MM.1S (cell line): ENCODE results near the gene CDH16.

Experiments
- DNase-seq: peaks from one replicate; pipeline ENCODE4 v3.0.0-alpha.2; 2015
- H2AFZ ChIP-seq: fragments of 300-600 bp; sonication (generic); 2 replicates; pipeline ENCODE4 v1.6.0; 2016; ENCODE audit warnings: antibody characterized with exemption, low read length
- H3F3A ChIP-seq: fragments of 300-600 bp; sonication (generic); 2 replicates; pipeline ENCODE4 v1.6.1; 2016; ENCODE audit warnings: mild to moderate bottlenecking, antibody characterized with exemption, low read length, moderate library complexity, mixed read lengths; ENCODE audit not compliant: insufficient read depth
- H3K27ac ChIP-seq: fragments of 300-600 bp; sonication (generic); 2 replicates; pipeline ENCODE4 v1.5.1; 2016; ENCODE audit warnings: mild to moderate bottlenecking, low read length
- H3K27me3 ChIP-seq: fragments of 300-600 bp; sonication (generic); replicated peaks from 2 replicates; pipeline ENCODE4 v1.6.0; 2016; ENCODE audit warnings: low read length; ENCODE audit not compliant: insufficient read depth
- H3K36me3 ChIP-seq: fragments of 300-600 bp; sonication (generic); replicated peaks from 2 replicates; pipeline ENCODE4 v1.6.1; 2016; ENCODE audit warnings: mild to moderate bottlenecking, low read length, mixed read lengths; ENCODE audit not compliant: insufficient read depth
- H3K4me1 ChIP-seq: fragments of 300-600 bp; sonication (generic); 2 replicates; pipeline ENCODE4 v1.6.1; 2016; ENCODE audit warnings: low read length, mixed read lengths
- H3K4me2 ChIP-seq: fragments of 300-600 bp; sonication (generic); 2 replicates; pipeline ENCODE4 v1.6.0; 2016; ENCODE audit warnings: low read depth, low read length
- H3K4me3 ChIP-seq: fragments of 300-600 bp; sonication (generic); 2 replicates; pipeline ENCODE4 v1.5.1; 2016; ENCODE audit warnings: low read length, mixed read lengths
- H3K79me2 ChIP-seq: fragments of 300-600 bp; sonication (generic); 2 replicates; pipeline ENCODE4 v1.6.1; 2016; ENCODE audit warnings: mixed run types, low read length, mixed read lengths
- H3K9ac ChIP-seq: fragments of 300-600 bp; sonication (generic); 2 replicates; pipeline ENCODE4 v1.6.1; 2016; ENCODE audit warnings: low read length, mixed read lengths
- H3K9me2 ChIP-seq: fragments of 300-600 bp; sonication (generic); replicated peaks from 2 replicates; pipeline ENCODE4 v1.6.1; 2016; ENCODE audit warnings: mild to moderate bottlenecking, low read length, mixed read lengths; ENCODE audit not compliant: insufficient read depth
- H3K9me3 ChIP-seq: fragments of 300-600 bp; sonication (generic); replicated peaks from 2 replicates; pipeline ENCODE4 v1.6.1; 2016; ENCODE audit warnings: mild to moderate bottlenecking, low read length, mixed read lengths; ENCODE audit not compliant: insufficient read depth
- H4K20me1 ChIP-seq: fragments of 300-600 bp; sonication (generic); 2 replicates; pipeline ENCODE4 v1.6.1; 2016; ENCODE audit warnings: mild to moderate bottlenecking, low read length, moderate library complexity, mixed read lengths; ENCODE audit not compliant: insufficient read depth
- CTCF ChIP-seq: fragments of 300-600 bp; sonication (generic); IDR thresholded peaks from 2 replicates; pipeline ENCODE4 v1.5.1; 2016; ENCODE audit warnings: antibody characterized with exemption, low read length, mixed read lengths
- EZH2 ChIP-seq: fragments of 300-600 bp; sonication (generic); optimal IDR thresholded peaks from 2 replicates; pipeline ENCODE3; 2017; ENCODE audit warnings: low read depth, mild to moderate bottlenecking, antibody characterized with exemption, low read length, mixed read lengths
- EZH2phosphoT487 ChIP-seq: fragments of 300-600 bp; sonication (generic); IDR thresholded peaks from 2 replicates; pipeline ENCODE4 v1.6.1; 2018; ENCODE audit warnings: antibody characterized with exemption, low read length

The CDH16 gene

GRCh38 chr16:66869424-66869823 is 49.3 kb downstream of the CDH16 start:
- peaks cover 1% of the 10 kb centered on the region for H3K4me1 ChIP-seq
- no peaks in the 10 kb centered on the region for H4K20me1 ChIP-seq
- no peaks in the 10 kb centered on the region for H3K36me3 ChIP-seq
- H3K9me2 ChIP-seq: no peaks in the 10 kb centered on the region
- TF ChIP-seq CTCF: no peak
- TF ChIP-seq EZH2: no peak
- TF ChIP-seq EZH2phosphoT487: no peak
- H3K4me3 ChIP-seq: no peak overlapping the region
- no peak overlapping the region for H2AFZ ChIP-seq
- no peak overlapping the region for H3K9ac ChIP-seq
- no peaks in the 10 kb centered on the region for H3K79me2 ChIP-seq
- no peak overlapping the region for H3K4me2 ChIP-seq
- peaks cover 16% of the 10 kb centered on the region for H3F3A ChIP-seq
- DNase-seq: no peak
- H3K27me3 ChIP-seq: no peaks in the 10 kb centered on the region
- H3K9me3 ChIP-seq: no peaks in the 10 kb centered on the region
- no peak overlapping the region for H3K27ac ChIP-seq

GRCh38 chr16:66863707-66864106 is 55.0 kb downstream of the CDH16 start:
- no peak overlapping the region for H3K27ac ChIP-seq
- H3F3A ChIP-seq: no peaks in the 10 kb centered on the region
- no peaks in the 10 kb centered on the region for H4K20me1 ChIP-seq
- H3K4me1 ChIP-seq: no peaks in the 10 kb centered on the region
- H3K4me2 ChIP-seq: no peak overlapping the region
- H3K79me2 ChIP-seq: no peaks in the 10 kb centered on the region
- no peaks in the 10 kb centered on the region for H3K36me3 ChIP-seq
- TF ChIP-seq EZH2phosphoT487: no peak
- no peak for TF ChIP-seq CTCF
- TF ChIP-seq EZH2: no peak
- no peak for DNase-seq
- no peaks in the 10 kb centered on the region for H3K9me3 ChIP-seq
- no peak overlapping the region for H3K4me3 ChIP-seq
- no peaks in the 10 kb centered on the region for H3K9me2 ChIP-seq
- H3K9ac ChIP-seq: no peak overlapping the region
- no peaks in the 10 kb centered on the region for H3K27me3 ChIP-seq
- H2AFZ ChIP-seq: no peak overlapping the region

- no peak overlapping the region for H3K27ac ChIP-seq
- no peaks in the 10 kb centered on the region for H3K27me3 ChIP-seq
- no peaks in the 10 kb centered on the region for H3K4me1 ChIP-seq
- H4K20me1 ChIP-seq: no peaks in the 10 kb centered on the region
- H3K4me3 ChIP-seq: no peak overlapping the region
- H2AFZ ChIP-seq: no peak overlapping the region
- no peaks in the 10 kb centered on the region for H3F3A ChIP-seq
- H3K9me2 ChIP-seq: no peaks in the 10 kb centered on the region
- H3K4me2 ChIP-seq: no peak overlapping the region
- H3K9ac ChIP-seq: no peak overlapping the region
- no peak for TF ChIP-seq CTCF
- no peak for TF ChIP-seq EZH2phosphoT487
- no peak for TF ChIP-seq EZH2
- no peaks in the 10 kb centered on the region for H3K9me3 ChIP-seq
- H3K79me2 ChIP-seq: no peaks in the 10 kb centered on the region
- no peak for DNase-seq
- no peaks in the 10 kb centered on the region for H3K36me3 ChIP-seq
Measured at GRCh38 chr16:66862023-66862520, 56.6 kb downstream of the CDH16 start.
